ENCODE data around the gene SVBP.

Gene SVBP

DNA sequence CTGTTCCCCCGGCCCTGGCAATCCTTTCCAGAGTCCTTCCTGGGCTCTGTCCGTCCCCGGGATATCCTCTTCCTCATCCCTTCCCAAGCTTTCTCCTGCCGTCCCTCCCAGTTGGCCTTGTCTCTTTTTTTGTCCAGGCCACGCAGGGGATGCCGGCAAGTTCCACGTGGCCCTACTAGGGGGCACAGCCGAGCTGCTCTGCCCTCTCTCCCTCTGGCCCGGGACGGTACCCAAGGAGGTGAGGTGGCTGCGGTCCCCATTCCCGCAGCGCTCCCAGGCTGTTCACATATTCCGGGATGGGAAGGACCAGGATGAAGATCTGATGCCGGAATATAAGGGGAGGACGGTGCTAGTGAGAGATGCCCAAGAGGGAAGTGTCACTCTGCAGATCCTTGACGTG, 13.4 kb upstream of the SVBP start:
- H3K36me3 ChIP-seq (replicated peaks): no peaks in the 10 kb centered on the region
- no peak for DNase-seq
- H3K27me3 ChIP-seq (replicated peaks): no peaks in the 10 kb centered on the region
- TF ChIP-seq, protein P1, sequence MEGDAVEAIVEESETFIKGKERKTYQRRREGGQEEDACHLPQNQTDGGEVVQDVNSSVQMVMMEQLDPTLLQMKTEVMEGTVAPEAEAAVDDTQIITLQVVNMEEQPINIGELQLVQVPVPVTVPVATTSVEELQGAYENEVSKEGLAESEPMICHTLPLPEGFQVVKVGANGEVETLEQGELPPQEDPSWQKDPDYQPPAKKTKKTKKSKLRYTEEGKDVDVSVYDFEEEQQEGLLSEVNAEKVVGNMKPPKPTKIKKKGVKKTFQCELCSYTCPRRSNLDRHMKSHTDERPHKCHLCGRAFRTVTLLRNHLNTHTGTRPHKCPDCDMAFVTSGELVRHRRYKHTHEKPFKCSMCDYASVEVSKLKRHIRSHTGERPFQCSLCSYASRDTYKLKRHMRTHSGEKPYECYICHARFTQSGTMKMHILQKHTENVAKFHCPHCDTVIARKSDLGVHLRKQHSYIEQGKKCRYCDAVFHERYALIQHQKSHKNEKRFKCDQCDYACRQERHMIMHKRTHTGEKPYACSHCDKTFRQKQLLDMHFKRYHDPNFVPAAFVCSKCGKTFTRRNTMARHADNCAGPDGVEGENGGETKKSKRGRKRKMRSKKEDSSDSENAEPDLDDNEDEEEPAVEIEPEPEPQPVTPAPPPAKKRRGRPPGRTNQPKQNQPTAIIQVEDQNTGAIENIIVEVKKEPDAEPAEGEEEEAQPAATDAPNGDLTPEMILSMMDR (IDR thresholded peaks at IDR 0.05; ENCODE audit: low read depth, low read length, missing control alignments): no peak
- in situ Hi-C loops (cut with HindIII; ENCODE audit: low pct_ligation_motif_present, low sequenced_read_pairs): no loop called here
- no peak overlapping the region for H3K4me3 ChIP-seq (ENCODE audit: low read depth, low read length)
- H3K27ac ChIP-seq: no peak overlapping the region

DNA sequence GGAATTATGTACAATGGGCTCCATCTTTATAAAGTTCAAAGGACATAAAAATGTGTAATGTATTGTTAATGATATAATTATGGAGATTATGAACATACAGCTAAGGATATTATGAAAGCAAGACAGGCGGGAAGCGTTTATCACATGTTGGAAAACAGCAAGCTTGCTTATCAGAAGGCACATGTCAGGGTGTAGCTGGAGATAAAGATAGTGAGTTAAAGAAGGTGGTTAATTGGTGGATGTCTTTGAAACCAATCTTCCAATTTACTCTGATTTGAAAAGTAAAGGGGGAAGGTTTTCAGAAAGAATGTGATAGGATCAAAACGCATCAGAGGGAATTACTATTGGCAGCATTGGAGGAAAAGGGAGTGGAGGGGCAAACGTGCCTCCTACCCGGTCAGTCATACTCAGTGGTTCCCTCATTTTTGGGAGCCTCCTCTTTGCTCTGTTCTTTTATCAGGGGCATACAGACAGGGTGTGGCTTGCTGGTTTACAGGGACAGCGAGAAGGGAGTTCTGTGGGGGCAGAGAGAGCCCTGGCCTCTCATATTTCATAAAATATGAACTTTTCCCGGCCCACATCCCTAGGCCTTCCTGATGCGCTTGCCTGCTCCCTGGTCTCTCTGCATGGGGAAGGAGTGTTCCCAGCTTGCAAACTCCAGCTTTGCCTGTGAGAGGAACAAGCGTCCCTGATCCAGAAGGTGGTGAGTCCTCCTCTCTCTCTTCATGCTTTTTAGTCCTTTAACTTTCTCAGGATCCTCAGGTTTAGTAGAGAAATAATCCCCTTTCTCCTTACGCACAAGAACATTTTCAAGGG, 8.0 kb upstream of the SVBP start:
- H3K36me3 ChIP-seq (replicated peaks): no peaks in the 10 kb centered on the region
- H3K27ac ChIP-seq: no peak overlapping the region
- TF ChIP-seq, protein P1 (IDR thresholded peaks at IDR 0.05; ENCODE audit: low read depth, low read length, missing control alignments): no peak
- H3K27me3 ChIP-seq (replicated peaks): no peaks in the 10 kb centered on the region
- in situ Hi-C loops (cut with HindIII; ENCODE audit: low pct_ligation_motif_present, low sequenced_read_pairs): no loop called here
- DNase-seq: no peak
- H3K4me3 ChIP-seq (ENCODE audit: low read depth, low read length): no peak overlapping the region

DNA sequence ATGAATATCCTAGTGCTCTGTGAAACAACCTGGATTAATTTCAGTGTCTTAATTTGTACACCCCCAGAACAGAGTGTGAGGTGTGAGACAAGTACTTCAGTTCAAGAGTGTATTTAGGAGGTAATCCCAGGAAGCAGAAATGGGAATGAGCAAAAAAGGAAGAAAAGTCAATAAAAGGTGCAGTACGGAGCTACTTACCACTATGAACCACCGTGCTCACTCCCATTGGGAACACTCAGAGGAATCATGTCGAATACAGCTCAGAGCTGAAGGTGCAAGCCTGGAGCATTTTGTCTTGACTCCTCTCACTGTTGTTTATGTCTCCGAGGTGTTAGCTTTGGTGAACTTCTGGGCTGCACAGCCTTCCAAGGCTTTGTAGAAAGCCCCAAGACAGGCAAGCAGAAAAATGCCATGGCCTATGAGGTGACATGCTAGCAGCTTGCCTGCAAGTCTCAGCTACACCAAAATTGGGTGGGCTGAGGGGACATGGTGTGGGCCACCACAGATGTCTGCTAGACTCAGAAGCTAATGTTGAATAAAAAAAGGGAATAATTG, 7.4 kb upstream of the SVBP start:
- Histone ChIP-seq H3K27ac (no peak overlapping the region), H3K4me3 (ENCODE audit: low read depth, low read length) (no peak overlapping the region), H3K27me3 (replicated peaks) (no peaks in the 10 kb centered on the region), H3K36me3 (replicated peaks) (no peaks in the 10 kb centered on the region)
- no peak for DNase-seq
- in situ Hi-C loops (cut with HindIII; ENCODE audit: low pct_ligation_motif_present, low sequenced_read_pairs): no loop called here
- TF ChIP-seq, protein P1 (IDR thresholded peaks at IDR 0.05; ENCODE audit: low read depth, low read length, missing control alignments): no peak

DNA sequence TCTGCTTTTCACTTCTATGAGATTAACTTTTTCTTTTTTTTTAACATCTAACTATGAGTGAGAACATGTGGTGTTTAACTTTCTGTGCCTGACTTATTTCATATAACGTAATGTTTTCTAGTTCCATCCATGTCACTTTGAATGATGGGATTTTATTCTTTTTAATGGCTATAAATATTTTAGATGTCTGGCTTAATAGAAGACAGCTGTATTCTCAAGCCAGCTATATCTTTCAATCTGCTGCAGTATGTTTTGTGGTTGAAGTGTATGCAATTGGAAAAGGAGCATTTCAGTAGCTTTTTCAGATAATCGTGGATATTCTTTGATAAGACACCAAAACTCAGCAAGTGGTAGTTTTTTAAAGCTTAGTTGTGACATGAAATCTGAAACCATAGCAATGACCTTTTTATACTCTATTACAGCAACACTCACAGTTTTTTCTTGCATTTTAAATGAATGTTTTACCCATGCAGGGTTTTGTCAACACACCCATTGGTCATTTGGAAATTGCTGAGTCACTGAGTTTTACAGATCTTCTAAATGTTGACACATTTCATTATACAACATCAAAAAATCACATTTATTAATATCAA, 5.7 kb upstream of the SVBP start:
- no peak overlapping the region for H3K27ac ChIP-seq
- H3K36me3 ChIP-seq (replicated peaks): no peaks in the 10 kb centered on the region
- TF ChIP-seq, protein P1 (IDR thresholded peaks at IDR 0.05; ENCODE audit: low read depth, low read length, missing control alignments): no peak
- DNase-seq: no peak
- H3K27me3 ChIP-seq (replicated peaks): no peaks in the 10 kb centered on the region
- no peak overlapping the region for H3K4me3 ChIP-seq (ENCODE audit: low read depth, low read length)
- in situ Hi-C loops (cut with HindIII; ENCODE audit: low pct_ligation_motif_present, low sequenced_read_pairs): no loop called here

DNA sequence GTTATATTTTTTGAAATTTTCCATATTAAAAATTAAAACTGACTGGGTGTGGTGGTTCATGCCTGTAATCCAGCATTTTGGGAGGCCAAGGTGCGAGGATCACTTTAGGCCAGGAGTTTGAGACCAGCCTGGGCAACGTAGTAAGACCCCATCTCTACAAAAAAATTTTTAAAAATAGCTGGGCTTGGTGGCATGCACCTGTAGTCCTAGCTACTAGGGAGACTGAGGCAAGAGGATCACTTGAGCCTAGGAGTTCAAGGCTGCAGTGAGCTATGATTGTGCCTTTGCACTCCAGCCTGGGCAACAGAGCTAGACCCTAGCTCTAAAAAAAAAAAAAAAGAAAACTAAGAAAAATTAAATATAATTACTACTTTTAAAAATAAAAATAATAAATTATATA, 4.5 kb upstream of the SVBP start:
- DNase-seq: no peak
- TF ChIP-seq, protein P1 (IDR thresholded peaks at IDR 0.05; ENCODE audit: low read depth, low read length, missing control alignments): no peak
- Histone ChIP-seq H3K4me3 (ENCODE audit: low read depth, low read length) (no peak overlapping the region), H3K36me3 (replicated peaks) (no peaks in the 10 kb centered on the region), H3K27ac (no peak overlapping the region), H3K27me3 (replicated peaks) (no peaks in the 10 kb centered on the region)
- in situ Hi-C loops (cut with HindIII; ENCODE audit: low pct_ligation_motif_present, low sequenced_read_pairs): no loop called here

All from brain microvascular endothelial cell (primary cell).